IPS-18c (cell line): Measurements from ENCODE around the gene YIF1A.
A peak's percentile ranks its signal among the peaks of the same experiment; 100 is the strongest.
"Not testable (repeated sequence)": the region's sequence is repeated elsewhere in the genome, so short reads cannot be mapped to it uniquely, and the experiment has no call there.

Experiments used
- H3K4me3 ChIP-seq: 2 replicates; pipeline ENCODE4 v1.7.0; 2013; ENCODE audit warnings: low read depth, mild to moderate bottlenecking, low read length, moderate library complexity; ENCODE audit not compliant: insufficient read depth
- H3K9me3 ChIP-seq: one replicate; pipeline ENCODE4 v1.6.1; 2013; ENCODE audit warnings: mild to moderate bottlenecking, low read length, moderate library complexity; ENCODE audit not compliant: control insufficient read depth, insufficient read depth

The YIF1A gene

GRCh38 chr11:66281001-66281400, 7.9 kb downstream of the YIF1A start:
- Histone ChIP-seq H3K9me3 (peaks cover 1% of the 10 kb centered on the region), H3K4me3 (no peak overlapping the region)

DNA sequence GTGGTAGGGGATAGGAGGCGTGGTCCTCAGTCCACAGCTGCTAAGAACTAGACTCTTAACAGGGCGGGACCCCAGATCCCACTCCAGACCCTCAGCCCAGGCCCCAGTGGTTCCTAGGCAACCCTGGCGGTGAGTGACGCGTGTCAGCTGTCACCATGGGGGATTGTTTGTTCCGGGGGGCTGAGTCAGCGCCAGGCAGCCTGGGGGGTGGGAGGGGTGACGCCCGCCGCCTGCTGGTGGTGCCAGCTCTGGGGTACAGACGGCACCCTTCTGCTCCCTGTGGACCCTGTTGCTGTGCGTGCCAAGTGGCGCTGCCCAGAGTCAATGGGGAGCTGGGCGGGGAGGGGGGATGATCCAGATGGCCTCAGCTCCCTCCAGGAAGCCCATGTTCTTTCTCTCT, 8.5 kb downstream of the YIF1A start:
- Histone ChIP-seq H3K9me3 (no peaks in the 10 kb centered on the region), H3K4me3 (no peak overlapping the region)

DNA sequence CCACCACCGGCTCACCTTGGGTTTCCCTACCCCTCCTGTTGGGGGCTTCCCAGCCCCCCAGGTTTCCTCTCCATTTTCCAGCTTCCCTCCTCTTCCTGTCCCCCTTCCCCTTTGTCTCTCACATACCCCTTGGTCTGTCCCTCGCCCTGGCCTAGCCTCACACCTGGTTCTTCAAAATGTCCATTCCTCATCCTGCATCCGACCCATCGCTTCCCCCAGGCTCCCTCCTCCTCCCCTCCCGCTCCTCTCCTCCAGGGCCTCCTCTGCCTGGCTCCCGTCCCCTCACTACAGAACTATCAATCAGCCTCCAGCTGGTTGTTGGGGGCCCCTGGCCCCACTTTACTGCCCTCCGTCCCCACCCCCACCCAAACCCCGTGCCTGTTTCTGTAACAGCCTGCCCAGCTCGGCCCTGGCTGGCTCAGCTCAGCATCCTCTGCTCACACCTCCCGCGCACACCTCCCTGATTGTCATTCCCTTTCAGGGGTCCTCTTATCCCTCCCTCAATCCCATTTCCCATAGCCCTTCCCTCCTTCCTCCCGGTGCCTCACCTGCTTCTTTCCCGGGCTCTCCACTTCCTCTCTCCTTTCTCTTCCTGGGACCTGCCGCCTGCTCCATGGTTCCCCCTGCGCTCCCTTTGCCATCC, 9.7 kb downstream of the YIF1A start:
- Histone ChIP-seq H3K4me3 (no peak overlapping the region), H3K9me3 (no peaks in the 10 kb centered on the region)

DNA sequence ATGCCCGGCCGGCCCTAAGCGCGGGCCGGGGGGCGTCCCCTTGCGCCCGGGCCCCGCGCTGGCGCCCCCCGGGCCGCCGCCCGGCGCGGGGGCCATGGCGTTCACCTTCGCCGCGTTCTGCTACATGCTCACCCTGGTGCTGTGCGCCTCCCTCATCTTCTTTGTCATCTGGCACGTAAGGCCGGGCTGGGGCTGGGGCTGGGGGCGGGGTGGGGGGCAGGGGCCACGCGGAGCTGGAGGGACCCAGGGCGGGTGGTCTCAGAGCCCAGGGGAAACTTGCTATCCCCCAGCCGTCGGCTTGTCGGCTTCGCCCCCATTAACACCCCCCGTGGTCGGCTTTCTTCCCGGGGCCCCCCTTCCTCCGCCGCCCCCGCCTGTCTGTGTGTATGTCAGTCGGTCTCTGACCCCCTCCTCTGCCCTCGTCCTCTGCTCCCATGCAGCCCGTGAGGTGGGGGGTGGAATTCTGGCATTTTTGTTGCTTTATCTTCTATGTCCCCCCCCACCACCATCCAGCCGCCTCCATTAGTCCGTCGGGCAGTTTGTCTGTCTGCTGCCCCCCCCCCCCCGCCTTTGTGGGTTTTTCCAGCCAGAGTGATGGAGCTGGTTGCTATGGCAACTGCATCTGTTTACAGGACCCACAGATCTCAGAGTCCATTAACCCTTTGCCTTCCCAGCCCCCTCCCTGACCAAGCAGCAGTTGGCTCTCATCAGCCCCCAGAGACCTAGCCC, 10.4 kb downstream of the YIF1A start:
- H3K9me3 ChIP-seq, result no peaks in the 10 kb centered on the region

GRCh38 chr11:66277471-66278362, 11.2 kb downstream of the YIF1A start, which contains the start of gene CNIH2:
TSS of gene CNIH2 (plus strand) at chr11:66278175. CDS start at chr11:66278457, 282 bp downstream.
- Histone ChIP-seq H3K4me3 (peak within 1 kb of the TSS; percentile 61), H3K9me3 (no peaks in the 10 kb centered on the region)

More for the DNA sequence above, 10.4 kb downstream of the YIF1A start:
- H3K4me3 ChIP-seq, result no peak overlapping the region; the same call in 1 of the 2 replicates

GRCh38 chr11:66277064-66277463, 11.9 kb downstream of the YIF1A start:
- not testable (repeated sequence) for H3K9me3 ChIP-seq, H3K4me3 ChIP-seq

DNA sequence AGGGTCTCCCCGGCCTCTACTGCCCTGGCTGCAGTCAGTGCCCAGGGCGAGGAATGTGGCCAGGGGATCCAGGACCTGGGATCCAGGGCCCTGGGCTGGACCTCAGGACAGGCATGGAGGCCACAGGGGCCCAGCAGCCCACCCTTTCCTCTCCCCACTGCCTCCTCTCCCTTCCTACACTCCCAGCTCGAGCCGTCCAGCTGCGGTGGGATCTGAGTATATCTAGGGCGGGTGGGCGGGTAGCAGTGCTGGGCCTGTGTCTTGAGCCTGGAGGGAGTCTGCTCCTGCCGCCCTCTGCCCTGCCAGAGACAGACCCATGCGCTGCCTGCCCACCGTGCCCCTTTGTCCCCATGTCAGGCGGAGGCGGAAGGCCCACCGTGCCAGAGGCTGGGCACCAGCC, 12.3 kb downstream of the YIF1A start:
- not testable (repeated sequence) for H3K4me3 ChIP-seq, H3K9me3 ChIP-seq

- no peaks in the 10 kb centered on the region for H3K9me3 ChIP-seq
- no peak overlapping the region for H3K4me3 ChIP-seq
These were observed 12.8 kb downstream of the YIF1A start for GRCh38 chr11:66275984-66276612.

- no peak overlapping the region for H3K4me3 ChIP-seq
- no peaks in the 10 kb centered on the region for H3K9me3 ChIP-seq
These were observed 13.5 kb downstream of the YIF1A start for GRCh38 chr11:66275396-66275795.

DNA sequence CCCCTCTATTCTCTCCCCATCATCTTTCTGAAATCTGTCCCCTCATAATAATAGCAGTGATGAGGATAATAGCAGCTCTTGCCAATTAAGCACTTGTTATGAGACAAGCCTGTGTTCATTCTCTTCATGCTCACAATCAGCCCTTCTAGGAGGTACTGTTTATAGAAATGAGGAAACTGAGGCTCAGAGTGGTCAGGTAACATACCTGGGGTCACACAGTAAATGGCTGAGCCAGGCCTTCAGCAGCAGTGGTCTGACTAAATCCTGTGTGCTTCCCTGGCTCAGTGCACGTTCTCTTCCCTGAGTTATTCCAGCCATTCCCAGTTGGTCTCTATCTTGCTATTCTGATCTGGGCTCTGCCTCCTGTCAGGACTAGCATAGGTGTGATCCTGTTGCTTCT, 14.7 kb downstream of the YIF1A start:
- no peak overlapping the region for H3K4me3 ChIP-seq
- H3K9me3 ChIP-seq, result no peaks in the 10 kb centered on the region

- Histone ChIP-seq H3K9me3 (no peaks in the 10 kb centered on the region), H3K4me3 (no peak overlapping the region)
These were observed 16.3 kb downstream of the YIF1A start for GRCh38 chr11:66272596-66272995.

GRCh38 chr11:66271816-66272215, 17.1 kb downstream of the YIF1A start:
- H3K9me3 ChIP-seq, result no peaks in the 10 kb centered on the region
- H3K4me3 ChIP-seq, result no peak overlapping the region

DNA sequence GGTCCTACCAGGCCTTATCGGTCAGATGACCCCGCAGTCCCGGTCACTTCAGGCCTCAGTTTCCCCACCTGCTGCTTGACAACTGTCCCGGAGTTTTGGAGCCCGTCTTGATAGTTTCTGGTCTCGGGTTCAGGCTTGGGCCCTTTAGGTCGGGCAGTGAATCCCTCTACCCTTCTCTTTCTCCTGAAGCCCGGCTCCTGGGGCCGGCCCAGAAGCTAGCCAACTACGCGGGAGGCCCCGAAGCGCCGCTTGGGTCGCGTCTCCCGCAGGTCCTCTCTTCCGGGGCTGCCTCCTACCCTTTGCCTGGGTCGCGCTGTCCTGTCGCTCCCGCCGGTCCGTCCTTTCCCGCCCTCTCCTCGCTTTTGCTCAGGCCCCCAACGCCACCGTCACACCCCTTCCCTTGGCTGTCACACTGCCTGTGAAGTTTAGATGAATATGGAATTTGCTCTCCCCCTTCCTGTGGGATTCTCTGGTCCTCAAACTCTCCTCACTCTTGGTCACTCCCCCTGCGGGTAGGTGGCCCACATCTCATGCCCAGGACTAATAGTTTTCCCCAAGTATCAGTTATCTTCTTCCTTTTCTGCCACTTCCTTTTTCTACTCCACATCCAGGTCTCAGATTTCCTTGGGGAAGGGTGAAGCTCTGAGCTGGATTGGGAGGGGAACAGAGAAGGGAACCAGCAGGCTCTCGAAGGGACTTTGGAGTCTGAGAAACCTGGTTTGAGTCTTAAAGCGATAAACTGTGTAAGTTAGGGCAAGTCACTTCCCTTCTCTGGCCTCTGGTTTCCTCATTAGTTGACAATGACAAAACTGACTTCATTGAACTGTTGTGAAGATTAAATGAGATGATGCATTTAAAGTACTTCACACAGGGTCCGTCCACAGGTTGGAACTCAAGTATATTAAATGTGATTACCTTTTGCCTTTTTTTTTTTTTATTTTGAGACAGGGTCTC, 19.7 kb downstream of the YIF1A start:
- H3K4me3 ChIP-seq, result peak overlapping the region; percentile 89
- no peaks in the 10 kb centered on the region for H3K9me3 ChIP-seq

DNA sequence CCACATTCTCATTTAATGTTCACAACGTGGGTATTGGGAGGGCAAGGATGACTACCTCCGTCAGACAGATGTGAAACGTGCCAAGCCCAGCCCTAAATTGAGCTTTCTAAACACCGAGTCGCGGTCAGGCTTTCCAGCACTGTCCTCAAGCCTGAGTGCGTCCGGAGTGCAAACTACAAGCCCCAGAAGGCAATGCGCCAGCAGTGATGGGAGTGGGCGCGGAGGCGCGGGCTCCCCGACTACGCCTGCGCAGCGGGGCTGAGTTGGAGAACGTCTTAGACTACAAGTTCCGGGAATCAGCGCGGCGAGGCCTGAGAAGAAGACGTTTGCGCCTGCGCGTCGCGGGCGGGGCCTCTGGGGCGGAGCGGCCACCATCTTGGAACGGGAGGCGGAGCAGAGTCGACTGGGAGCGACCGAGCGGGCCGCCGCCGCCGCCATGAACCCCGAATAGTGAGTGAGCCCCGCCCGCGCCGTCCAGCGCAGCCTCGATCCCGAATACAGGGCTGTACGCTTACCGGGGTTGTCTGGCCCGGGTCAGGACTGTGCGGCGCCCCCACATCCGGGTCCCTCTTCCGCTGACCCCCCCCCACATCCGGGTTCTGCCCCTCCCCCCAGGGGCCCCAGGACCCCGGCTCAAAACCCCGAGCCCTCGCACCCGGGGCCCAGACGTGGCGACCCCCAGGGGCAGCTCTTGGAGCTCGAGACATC, 20.5 kb downstream of the YIF1A start, which contains the start of gene RAB1B:
TSS of gene RAB1B (plus strand) at position 396 of the 708 bp plus-strand sequence. CDS start at position 437, 41 bp downstream.
- peak within 1 kb of the TSS; percentile 89 for H3K4me3 ChIP-seq

GRCh38 chr11:66267379-66268243, 21.3 kb downstream of the YIF1A start:
- Histone ChIP-seq H3K9me3 (no peaks in the 10 kb centered on the region), H3K4me3 (peak overlapping the region; percentile 61)

More for the DNA sequence above, 20.5 kb downstream of the YIF1A start, which contains the start of gene RAB1B:
- H3K9me3 ChIP-seq, result no peaks in the 10 kb centered on the region
